H7 (cell line): ENCODE results near the gene PEAK1. TPM values are rescaled to one million over a fixed set of nuclear protein-coding genes. Genes with fewer than 3 reads are reported as not detected.

Source experiments
- DNase-seq: peaks from one replicate; pipeline ENCODE4 v3.0.0; 2012
- H3K27me3 ChIP-seq: 2 replicates; pipeline ENCODE4 v1.6.0; 2011; ENCODE audit warnings: mild to moderate bottlenecking, low read length; ENCODE audit not compliant: control insufficient read depth, insufficient read depth
- H3K36me3 ChIP-seq: replicated peaks from 2 replicates; pipeline ENCODE4 v1.5.1; 2011; ENCODE audit warnings: low read length; ENCODE audit not compliant: control insufficient read depth, insufficient read depth
- H3K4me3 ChIP-seq: 2 replicates; pipeline ENCODE4 v1.5.1; 2011; ENCODE audit warnings: low read depth, mild to moderate bottlenecking, control low read depth, low read length, moderate library complexity; ENCODE audit not compliant: insufficient read depth
- total RNA-seq: library from RNA; depleted of rRNA; stranded (reverse); fragments of >200 nt; shearing (Covaris generic); gene quantifications from 2 replicates; pipeline ENCODE4 v1.2.3, GENCODE V29; 2014; rRNA removed

PEAK1 gene
- total RNA-seq, 1 experiment from 2014 or later = 8.9 TPM

GRCh38 chr15:77066971-77067690, 352.8 kb downstream of the PEAK1 start:
- Histone ChIP-seq H3K27me3 (peaks cover 4% of the 10 kb centered on the region; the same call in 1 of the 2 replicates), H3K36me3 (no peaks in the 10 kb centered on the region), H3K4me3 (no peak overlapping the region)
- DNase-seq = no peak

- Histone ChIP-seq H3K36me3 (no peaks in the 10 kb centered on the region), H3K4me3 (no peak overlapping the region)
- DNase-seq = no peak
Observed at GRCh38 chr15:77064539-77065308, 355.2 kb downstream of the PEAK1 start.

GRCh38 chr15:77064063-77064462, 355.8 kb downstream of the PEAK1 start:
- H3K4me3 ChIP-seq = no peak overlapping the region
- H3K27me3 ChIP-seq = no peaks in the 10 kb centered on the region
- no peaks in the 10 kb centered on the region for H3K36me3 ChIP-seq
- DNase-seq = no peak

More at GRCh38 chr15:77064539-77065308, 355.2 kb downstream of the PEAK1 start:
- H3K27me3 ChIP-seq = no peaks in the 10 kb centered on the region

GRCh38 chr15:77063249-77063648, 356.7 kb downstream of the PEAK1 start:
- no peak for DNase-seq
- Histone ChIP-seq H3K27me3 (no peaks in the 10 kb centered on the region), H3K36me3 (no peaks in the 10 kb centered on the region), H3K4me3 (no peak overlapping the region)

GRCh38 chr15:77060546-77060945, 359.4 kb downstream of the PEAK1 start:
- DNase-seq = no peak
- Histone ChIP-seq H3K4me3 (no peak overlapping the region), H3K36me3 (no peaks in the 10 kb centered on the region), H3K27me3 (no peaks in the 10 kb centered on the region)

- DNase-seq = no peak
- no peaks in the 10 kb centered on the region for H3K36me3 ChIP-seq
Observed at GRCh38 chr15:77059786-77060361, 360.0 kb downstream of the PEAK1 start.

GRCh38 chr15:77058468-77058867, 361.4 kb downstream of the PEAK1 start:
- no peaks in the 10 kb centered on the region for H3K27me3 ChIP-seq
- H3K36me3 ChIP-seq = no peaks in the 10 kb centered on the region
- H3K4me3 ChIP-seq = no peak overlapping the region
- no peak for DNase-seq

More at GRCh38 chr15:77059786-77060361, 360.0 kb downstream of the PEAK1 start:
- Histone ChIP-seq H3K27me3 (no peaks in the 10 kb centered on the region), H3K4me3 (no peak overlapping the region)

- no peak for DNase-seq
- Histone ChIP-seq H3K27me3 (no peaks in the 10 kb centered on the region), H3K4me3 (no peak overlapping the region), H3K36me3 (no peaks in the 10 kb centered on the region)
Observed at GRCh38 chr15:77057685-77058084, 362.2 kb downstream of the PEAK1 start.

GRCh38 chr15:77057072-77057471, 362.8 kb downstream of the PEAK1 start:
- Histone ChIP-seq H3K4me3 (no peak overlapping the region), H3K27me3 (no peaks in the 10 kb centered on the region), H3K36me3 (no peaks in the 10 kb centered on the region)
- DNase-seq = no peak

GRCh38 chr15:77053709-77054108, 366.2 kb downstream of the PEAK1 start:
- no peak for DNase-seq
- H3K27me3 ChIP-seq = no peaks in the 10 kb centered on the region
- no peaks in the 10 kb centered on the region for H3K36me3 ChIP-seq
- no peak overlapping the region for H3K4me3 ChIP-seq

- DNase-seq = no peak
- no peak overlapping the region for H3K4me3 ChIP-seq
- H3K36me3 ChIP-seq = no peaks in the 10 kb centered on the region
- no peaks in the 10 kb centered on the region for H3K27me3 ChIP-seq
Observed at GRCh38 chr15:77052556-77052955, 367.3 kb downstream of the PEAK1 start.

Other genes with a start within 250 kb of the PEAK1 start
- gene HMG20A, start 784 bp upstream of the PEAK1 start, total RNA-seq = 41.0 and 61.6 TPM in 2 replicates
- 10.6 and 11.9 TPM in 2 replicates for gene LINGO1, start 212.8 kb upstream of the PEAK1 start, total RNA-seq